GM18499 (cell line): ENCODE data around the gene PBX1.

Experiments
- ATAC-seq: cut with Tn5 transposase; IDR thresholded peaks from one replicate; pipeline ENCODE4 v1.9.1; 2021; ENCODE audit warnings: moderate number of reproducible peaks; ENCODE audit not compliant: insufficient read depth, unreplicated experiment

PBX1 gene

DNA sequence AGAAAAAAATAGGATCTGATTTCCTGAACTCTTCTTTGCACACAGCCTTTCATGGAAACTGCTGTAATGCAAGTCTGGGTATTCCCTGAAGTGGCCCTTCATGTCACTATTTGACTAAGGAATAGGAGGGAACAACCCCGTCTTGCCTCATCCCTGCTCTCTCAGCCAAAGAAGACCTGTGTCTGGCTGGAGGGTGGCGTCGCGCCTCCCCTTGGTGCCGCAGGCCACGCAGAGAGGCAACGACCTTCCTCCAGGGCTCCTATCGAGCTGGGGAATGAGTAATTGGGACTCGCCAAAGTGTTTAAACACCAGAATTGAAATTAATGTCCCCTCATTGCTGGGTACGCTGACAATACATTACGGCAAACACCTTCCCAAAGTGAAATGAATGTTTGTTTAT lies 129.8 kb downstream of the PBX1 start:
- no peak for ATAC-seq

DNA sequence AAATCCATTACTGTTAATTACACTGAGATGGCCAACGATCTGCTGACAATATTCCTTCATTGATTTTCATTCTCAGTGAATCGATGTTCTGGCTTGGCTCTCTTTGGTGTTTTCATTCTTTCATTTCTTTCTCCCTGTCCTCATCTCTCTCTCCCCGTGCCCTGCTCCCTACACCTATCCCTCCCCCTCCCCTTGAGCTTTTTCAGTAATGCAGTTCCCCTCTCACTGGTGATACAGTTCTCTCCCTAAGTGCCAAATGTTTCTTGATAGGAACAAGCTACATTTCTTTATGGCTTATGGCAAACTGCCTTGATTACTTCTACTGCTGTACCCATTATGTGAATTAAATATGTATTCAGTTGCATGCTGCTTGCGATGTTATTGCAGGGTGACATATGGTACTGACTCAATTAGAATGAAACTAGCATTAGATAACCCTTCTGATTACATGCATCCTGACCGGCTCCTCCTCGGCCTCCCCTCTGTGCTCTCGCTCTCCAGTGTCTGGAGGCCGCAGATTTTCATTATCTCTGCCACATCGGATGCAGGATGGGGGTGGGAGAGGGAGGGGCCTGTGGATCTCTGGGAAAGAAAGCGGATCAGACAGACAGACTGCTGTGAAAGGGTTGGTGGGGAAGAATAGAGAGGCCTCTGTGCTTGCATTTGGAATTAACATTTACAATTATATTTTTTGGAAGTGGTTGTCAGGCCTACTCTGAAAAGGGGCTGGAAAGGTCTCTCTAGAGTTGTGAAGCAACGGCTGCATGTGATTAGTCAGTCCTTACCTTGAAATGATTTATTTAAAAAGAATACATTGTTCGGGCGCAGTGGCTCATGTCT lies 130.9 kb downstream of the PBX1 start:
- no peak for ATAC-seq

GRCh38 chr1:164692420-164692819 lies 133.4 kb downstream of the PBX1 start:
- no peak for ATAC-seq

DNA sequence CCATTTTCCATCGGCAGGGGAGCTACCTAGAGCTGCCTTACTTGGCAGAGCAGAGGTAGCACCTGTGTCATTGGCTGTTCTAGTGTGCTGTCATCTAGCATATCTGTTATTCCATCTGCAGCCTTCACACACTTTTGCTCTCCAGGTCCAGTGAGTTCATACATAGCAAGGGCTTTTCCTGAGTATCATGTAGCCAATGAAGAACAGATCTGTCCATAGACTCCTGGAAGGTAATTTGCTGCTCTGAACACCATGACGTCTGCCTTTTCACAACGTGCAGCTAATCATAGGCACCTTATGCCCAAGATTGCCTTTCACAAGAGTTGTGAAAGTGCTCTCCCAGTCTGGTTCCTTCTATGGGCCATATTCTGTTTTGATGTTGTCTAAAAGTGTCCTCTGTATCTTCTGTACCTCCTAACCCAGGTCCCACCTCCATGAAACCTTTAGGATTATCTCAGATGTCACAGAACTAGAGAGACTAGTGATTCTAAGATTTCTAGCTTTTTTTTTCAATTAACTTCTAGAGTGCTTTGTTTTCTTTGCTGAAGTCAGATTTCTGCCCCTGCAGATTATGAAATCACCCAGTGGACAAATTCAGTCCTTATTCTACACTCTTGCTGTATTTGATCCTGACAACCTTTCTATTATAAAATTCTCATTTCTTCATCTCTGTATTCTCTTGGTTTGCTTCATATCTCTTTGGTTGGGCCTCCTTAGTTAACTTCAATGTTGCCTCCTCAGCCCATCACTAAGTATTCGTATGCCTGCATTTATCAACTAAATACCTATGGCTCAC lies 134.8 kb downstream of the PBX1 start:
- no peak for ATAC-seq

DNA sequence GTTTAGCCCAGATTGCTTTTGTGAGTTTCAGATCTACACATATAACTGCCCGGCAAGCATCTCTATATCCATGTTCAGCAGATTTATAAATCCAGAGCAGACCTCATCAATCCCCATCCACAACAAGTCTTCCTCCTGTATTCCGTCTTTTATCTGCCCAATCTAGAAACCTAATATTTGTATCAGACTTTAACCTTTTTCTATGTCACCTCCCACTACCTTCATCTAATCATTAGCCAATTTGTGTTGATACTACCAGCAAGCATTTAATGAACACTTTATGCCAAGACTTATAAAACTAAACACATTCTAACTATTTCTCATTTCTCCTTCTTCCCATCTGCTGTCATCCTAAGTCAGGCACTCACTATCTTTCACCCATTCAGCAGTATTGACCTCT lies 135.5 kb downstream of the PBX1 start:
- ATAC-seq: no peak

DNA sequence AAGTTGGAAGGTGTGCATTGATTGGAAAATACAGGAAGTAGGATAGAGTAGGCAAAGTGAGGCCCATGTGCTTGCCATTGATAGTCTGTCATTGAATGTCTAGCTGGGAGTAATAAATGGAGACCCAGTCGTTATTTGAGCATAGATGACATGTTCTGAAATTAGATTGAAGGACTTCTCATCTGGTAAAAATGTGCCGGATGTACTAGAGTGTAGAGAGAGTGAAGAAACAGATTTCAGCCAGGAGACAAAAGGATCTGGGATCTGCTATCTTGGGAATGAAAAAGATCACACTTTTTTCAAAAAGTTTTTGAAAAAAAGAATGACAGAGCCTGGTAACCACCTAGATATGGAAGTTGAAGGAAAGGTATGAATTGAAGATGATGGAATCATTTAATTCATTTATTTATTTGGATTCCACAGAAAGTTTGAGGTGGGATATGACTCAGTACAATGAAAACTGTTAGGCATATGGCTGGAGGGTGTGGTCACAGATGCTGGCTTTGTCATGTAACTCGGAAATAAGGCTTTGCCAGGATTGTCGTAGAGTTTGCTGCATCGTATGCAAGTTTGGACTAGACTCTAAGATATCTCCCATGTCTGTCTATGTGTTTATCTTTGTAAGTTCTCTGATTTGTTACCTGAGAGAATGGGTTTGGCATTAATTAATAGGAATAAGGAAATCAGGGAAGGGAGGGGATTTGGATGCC lies 137.1 kb downstream of the PBX1 start:
- no peak for ATAC-seq

DNA sequence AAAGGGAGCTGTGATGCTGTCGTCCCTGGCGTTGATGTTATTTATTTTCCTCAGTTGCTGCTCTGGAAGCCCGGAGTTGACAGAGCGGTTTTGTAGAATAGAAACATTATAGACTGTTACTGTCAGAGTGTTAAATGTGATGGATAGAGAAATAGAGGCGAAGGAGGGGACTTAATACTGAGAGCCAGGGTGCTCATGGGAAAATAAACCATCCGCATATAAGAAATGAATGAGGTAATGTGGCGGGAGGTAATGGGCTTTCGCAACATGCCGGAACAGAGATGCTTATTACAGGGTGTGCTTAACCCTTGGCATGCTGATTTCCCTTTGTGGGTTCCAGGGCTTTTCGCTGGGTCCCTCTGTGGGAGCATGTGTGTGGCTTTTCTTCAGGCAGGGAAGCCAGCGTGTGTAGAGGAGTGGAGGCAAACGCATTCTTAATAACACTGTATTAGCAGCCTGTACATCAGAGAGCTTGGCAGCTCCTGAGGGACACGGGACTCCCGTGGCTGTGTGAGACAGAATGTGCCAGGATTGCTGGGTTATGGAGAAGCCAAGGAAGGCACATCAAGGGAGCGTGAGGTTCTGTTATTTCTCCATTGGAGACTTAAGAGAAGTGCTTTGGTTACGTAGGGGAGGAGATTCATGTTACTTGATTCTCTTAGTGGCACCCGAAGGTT lies 141.0 kb downstream of the PBX1 start:
- ATAC-seq: no peak

- ATAC-seq: no peak
Observed at GRCh38 chr1:164700683-164701082, 141.7 kb downstream of the PBX1 start.

DNA sequence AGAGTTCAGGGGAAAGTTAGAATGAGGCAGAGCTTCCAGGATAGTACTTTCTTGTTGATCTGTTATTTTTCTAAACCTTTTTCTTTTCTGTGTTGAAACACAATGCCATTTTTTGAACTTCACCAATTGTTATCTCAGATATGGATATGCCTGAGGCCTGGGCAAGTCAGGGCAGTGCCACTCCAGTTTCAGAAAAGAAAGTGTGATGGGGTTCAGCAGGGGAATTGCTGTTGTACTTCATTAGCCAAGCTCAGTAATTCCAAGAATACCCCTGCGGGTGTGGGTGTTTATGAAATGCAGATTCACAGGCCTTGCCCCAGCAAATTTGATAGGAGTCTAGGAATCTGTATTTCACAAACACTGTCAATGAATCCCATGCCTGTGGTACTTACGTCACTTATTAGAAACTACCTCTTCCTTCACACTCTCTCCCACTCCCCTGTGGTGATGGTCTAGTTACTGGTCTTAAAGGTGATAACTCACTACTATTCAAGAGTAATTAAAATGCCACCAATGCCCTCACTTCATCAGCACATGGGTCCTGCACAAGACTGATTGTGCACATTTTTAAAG lies 142.3 kb downstream of the PBX1 start:
- no peak for ATAC-seq

DNA sequence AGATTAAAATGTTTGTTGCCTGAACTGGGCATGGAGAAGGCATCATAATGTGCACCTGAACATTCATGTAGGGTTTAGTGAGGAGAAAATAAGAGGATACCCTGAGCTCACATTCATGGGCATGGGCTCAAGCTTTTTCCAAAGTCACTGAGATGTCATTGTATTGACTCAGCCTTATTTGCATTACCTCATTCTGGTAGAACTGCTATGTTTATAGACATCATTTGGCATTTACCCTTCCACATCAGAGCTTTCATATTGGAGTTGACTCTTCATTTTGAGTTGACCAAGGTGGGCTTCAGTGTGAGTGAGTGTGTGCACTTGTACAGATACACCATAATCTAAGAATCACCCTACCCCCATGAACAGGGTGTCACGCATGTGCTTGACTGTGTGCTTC lies 143.2 kb downstream of the PBX1 start:
- no peak for ATAC-seq

DNA sequence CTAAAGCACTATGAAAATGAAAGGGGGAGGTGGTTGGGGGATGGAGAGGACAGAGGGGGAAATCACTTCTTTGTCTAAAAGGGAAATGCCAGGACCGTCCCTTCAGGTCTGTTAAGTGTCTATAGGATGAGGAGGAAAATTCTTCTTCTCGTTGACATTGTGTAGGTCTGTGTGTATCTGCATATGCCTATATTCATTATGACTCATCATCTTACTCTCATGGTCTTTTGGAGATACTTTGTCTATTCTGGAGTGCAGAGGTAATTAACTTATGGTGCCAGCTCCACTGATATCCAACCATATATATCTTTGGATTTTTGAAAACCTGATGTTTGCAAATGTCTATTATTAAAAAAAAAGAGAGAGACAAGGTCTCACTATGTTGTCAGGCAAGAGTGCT lies 143.7 kb downstream of the PBX1 start:
- no peak for ATAC-seq

GRCh38 chr1:164703463-164703862 lies 144.5 kb downstream of the PBX1 start:
- ATAC-seq: no peak

DNA sequence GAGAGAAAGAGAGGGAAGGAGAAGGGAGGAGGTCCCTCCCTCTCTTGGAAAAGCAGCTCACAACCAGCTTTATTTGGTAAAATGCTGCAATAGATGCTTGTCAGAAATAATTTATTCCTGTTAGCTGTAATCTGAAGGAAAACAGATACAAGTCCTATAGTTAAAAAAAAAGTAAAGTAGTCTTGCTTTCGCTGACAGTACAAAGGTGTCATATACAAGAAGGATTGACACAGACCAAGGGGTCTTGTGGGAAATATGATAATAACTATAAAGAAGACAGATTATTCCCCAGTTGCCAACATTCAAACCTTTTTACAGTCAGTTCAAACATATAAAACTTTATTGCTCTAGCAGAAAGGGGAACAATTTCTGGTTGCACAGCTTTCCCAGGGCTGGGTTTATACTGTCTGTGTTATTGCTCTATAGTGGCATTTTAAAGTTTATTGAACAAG lies 145.0 kb downstream of the PBX1 start:
- no peak for ATAC-seq

DNA sequence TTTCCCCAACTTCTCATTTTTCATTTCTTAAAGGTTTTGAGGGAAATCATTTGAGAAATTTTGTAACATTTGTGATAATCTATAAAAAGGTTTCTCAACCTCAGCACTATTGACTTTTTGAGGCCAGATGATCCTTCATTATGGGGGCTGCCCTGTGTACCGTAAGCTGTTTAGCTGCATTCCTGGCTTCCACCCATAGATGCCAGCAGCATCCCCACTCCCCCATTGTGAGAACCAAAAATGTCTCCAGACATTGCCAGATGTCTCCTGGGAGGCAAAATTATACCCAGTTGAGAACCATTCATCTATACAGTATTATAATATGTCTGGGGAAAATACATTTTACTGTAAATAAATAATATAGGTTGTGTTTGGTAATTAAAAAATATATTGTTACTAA lies 146.0 kb downstream of the PBX1 start:
- no peak for ATAC-seq

- ATAC-seq: no peak
Observed at GRCh38 chr1:164706606-164706987, 147.6 kb downstream of the PBX1 start.

GRCh38 chr1:164707868-164708331 lies 148.9 kb downstream of the PBX1 start:
- ATAC-seq: no peak

GRCh38 chr1:164708596-164708995 lies 149.6 kb downstream of the PBX1 start:
- ATAC-seq: no peak

DNA sequence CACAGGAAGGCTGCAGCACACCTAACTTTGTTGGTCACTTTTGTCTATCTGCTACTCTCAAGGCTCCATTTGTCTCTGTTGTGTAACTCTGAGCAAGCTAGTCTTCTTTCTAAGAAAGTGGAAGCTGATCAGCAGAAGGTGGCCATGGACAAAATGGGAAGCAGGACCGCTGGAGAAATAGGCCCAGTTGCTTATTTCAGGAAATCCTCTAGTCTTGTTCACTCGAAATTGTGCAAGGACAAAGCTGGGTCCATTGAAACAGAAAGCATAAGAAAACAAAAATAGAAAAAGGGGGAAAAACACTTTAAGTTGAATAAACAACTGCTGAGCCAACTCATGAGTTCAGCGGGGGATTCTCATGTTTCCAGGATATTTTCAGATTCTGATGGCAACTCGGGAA lies 150.1 kb downstream of the PBX1 start:
- no peak for ATAC-seq

GRCh38 chr1:164709541-164710278 lies 150.7 kb downstream of the PBX1 start:
- no peak for ATAC-seq
